B cell (primary cell): ENCODE measurements around the gene CCL26.

ENCODE experiments used
- CTCF ChIP-seq: fragments of 200-600 bp; IDR thresholded peaks from one replicate; pipeline ENCODE4 v1.8.0; 2022; ENCODE audit warnings: antibody characterized with exemption, mild to moderate bottlenecking
- EZH2 ChIP-seq: IDR thresholded peaks from 2 replicates; pipeline ENCODE4 v1.6.1; 2012; ENCODE audit warnings: borderline replicate concordance, low read depth, mild to moderate bottlenecking, moderate library complexity, low read length; ENCODE audit not compliant: insufficient read depth, poor library complexity, severe bottlenecking

DNA sequence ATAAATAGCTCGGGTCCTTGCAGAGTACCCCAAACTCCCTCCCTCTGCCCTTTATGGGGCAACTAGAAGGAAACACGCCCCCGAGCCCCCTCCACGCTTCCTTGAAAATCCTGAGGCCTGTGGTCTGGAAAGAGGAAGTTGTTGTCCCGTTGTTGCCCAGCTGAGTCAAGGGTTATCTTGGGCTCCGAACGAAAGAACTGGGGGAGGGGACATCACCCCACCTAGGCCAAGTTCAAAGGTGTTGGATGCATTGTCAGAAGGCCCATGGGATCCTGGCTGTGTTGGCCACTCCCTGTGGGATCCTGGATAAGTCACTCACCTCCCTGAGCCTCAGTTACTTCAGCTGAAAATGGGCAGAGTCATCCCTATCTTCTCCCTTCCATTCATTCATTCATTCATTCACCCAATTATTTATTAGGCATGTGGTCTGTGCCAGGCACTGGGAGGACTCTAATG, 41.8 kb upstream of the CCL26 start, which contains the start of gene CCL24:
- TF ChIP-seq CTCF (no peak), EZH2 (no peak)
